CD4-positive, alpha-beta memory T cell (primary cell): ENCODE measurements around the gene OR2Z1. TPM values are rescaled to one million over a fixed set of nuclear protein-coding genes. Genes with fewer than 3 reads are reported as not detected.
"Not testable (repeated sequence)": the region's sequence is repeated elsewhere in the genome, so short reads cannot be mapped to it uniquely, and the experiment has no call there.

ENCODE experiments used
- CTCF ChIA-PET: fragments of 350-600 bp; sonication (Branson Sonifier 250); formaldehyde crosslinking; loops from one replicate; lab custom pipeline; 2021; ENCODE audit warnings: inconsistent platforms; ENCODE audit not compliant: partially characterized antibody; lab: Charles Lee
- POLR2A ChIA-PET: fragments of 350-600 bp; sonication (Branson Sonifier 250); formaldehyde crosslinking; loops from one replicate; lab custom pipeline; 2021; ENCODE audit not compliant: partially characterized antibody; lab: Charles Lee
- DNase-seq, 5 donors: peaks; one replicate each; pipeline versions ENCODE4 v3.0.0 to v3.0.0-alpha.2; 2020 to 2022; ENCODE audit warnings: mixed read lengths in 1 of 5
- H3K27ac ChIP-seq: one replicate; pipeline ENCODE4 v1.7.0; 2013; ENCODE audit warnings: low read depth, low read length
- H3K27me3 ChIP-seq: 2 replicates; pipeline ENCODE4 v1.7.0; 2013; ENCODE audit warnings: mild to moderate bottlenecking, low read length, moderate library complexity; ENCODE audit not compliant: insufficient read depth
- H3K36me3 ChIP-seq: 2 replicates; pipeline ENCODE4 v1.7.0; 2013; ENCODE audit warnings: mild to moderate bottlenecking, low read length, moderate library complexity; ENCODE audit not compliant: insufficient read depth
- H3K4me1 ChIP-seq: 2 replicates; pipeline ENCODE4 v1.7.0; 2013; ENCODE audit warnings: mild to moderate bottlenecking, low read length, moderate library complexity; ENCODE audit not compliant: insufficient read depth
- H3K4me3 ChIP-seq, 2 donors: one replicate each; pipeline ENCODE4 v1.7.0; 2013; ENCODE audit warnings: low read length in 2 of 2, mild to moderate bottlenecking in 1 of 2
- H3K9me3 ChIP-seq, 2 donors: one replicate each; pipeline ENCODE4 v1.7.0; 2013; ENCODE audit warnings: low read length in 2 of 2, control low read depth in 1 of 2; ENCODE audit not compliant: control insufficient read depth in 1 of 2
- H3K27ac Mint-ChIP-seq, 7 donors: one replicate each; pipeline ENCODE4 v1.8.0; 2020 to 2021; ENCODE audit warnings: mixed read lengths in 7 of 7, mild to moderate bottlenecking in 6 of 7, inconsistent platforms in 3 of 7, moderate library complexity in 3 of 7
- H3K27me3 Mint-ChIP-seq, 2 donors: one replicate each; pipeline ENCODE4 v1.8.0; 2020 to 2021; ENCODE audit warnings: mixed read lengths in 2 of 2
- H3K36me3 Mint-ChIP-seq, 2 donors: one replicate each; pipeline ENCODE4 v1.8.0; 2020 to 2021; ENCODE audit warnings: mixed read lengths in 2 of 2, inconsistent platforms in 1 of 2, mild to moderate bottlenecking in 1 of 2
- H3K4me1 Mint-ChIP-seq, 4 donors: one replicate each; pipeline ENCODE4 v1.8.0; 2020 to 2021; ENCODE audit warnings: mixed read lengths in 4 of 4, mild to moderate bottlenecking in 1 of 4
- H3K4me3 Mint-ChIP-seq, 8 donors: one replicate each; pipeline ENCODE4 v1.8.0; 2020 to 2021; ENCODE audit warnings: mixed read lengths in 8 of 8, mild to moderate bottlenecking in 7 of 8, moderate library complexity in 6 of 8, inconsistent platforms in 3 of 8
- H3K9me3 Mint-ChIP-seq, 8 donors: one replicate each; pipeline ENCODE4 v1.8.0; 2020 to 2021; ENCODE audit warnings: mixed read lengths in 8 of 8, mild to moderate bottlenecking in 5 of 8, inconsistent platforms in 3 of 8, moderate library complexity in 1 of 8
- intact Hi-C: fragments of 100-400 bp; cut with micrococcal nuclease; formaldehyde crosslinking; loops from one replicate; pipeline ENCODE4 v1.15.1; 2023
- polyA plus RNA-seq, 2 donors: library from polyadenylated mRNA; unstranded; fragments of 300-500 nt; fragmentation: Illumina TruSeq; gene quantifications; one replicate each; pipeline ENCODE4 v1.2.3, GENCODE V29; 2021
- total RNA-seq, 2 experiments: library from RNA; stranded (reverse); gene quantifications; one replicate each; pipeline ENCODE4 v1.2.3, GENCODE V29; 2021

OR2Z1 gene
- total and polyA plus RNA-seq, 4 experiments from 2014 or later = not detected

DNA sequence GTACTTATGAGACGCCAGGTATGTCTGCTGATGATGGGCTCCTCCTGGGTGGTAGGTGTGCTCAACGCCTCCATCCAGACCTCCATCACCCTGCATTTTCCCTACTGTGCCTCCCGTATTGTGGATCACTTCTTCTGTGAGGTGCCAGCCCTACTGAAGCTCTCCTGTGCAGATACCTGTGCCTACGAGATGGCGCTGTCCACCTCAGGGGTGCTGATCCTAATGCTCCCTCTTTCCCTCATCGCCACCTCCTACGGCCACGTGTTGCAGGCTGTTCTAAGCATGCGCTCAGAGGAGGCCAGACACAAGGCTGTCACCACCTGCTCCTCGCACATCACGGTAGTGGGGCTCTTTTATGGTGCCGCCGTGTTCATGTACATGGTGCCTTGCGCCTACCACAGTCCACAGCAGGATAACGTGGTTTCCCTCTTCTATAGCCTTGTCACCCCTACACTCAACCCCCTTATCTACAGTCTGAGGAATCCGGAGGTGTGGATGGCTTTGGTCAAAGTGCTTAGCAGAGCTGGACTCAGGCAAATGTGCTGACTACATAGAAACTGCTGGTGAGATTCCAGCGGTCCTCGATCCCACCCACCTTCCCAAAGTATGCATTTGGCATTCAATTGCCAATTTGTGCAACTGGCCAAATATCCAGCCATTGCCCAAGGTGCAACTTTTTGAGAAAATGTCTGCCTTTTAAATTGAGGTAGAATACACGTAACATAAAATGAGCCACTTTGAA is 10.2 kb downstream of the OR2Z1 start:
- no peaks in the 10 kb centered on the region for H3K36me3 Mint-ChIP-seq
- intact Hi-C loops = no loop called here
- peaks cover 0 to 3% (median 0%) of the 10 kb centered on the region in 8 donors for H3K9me3 Mint-ChIP-seq
- H3K4me1 Mint-ChIP-seq = no peaks in the 10 kb centered on the region
- H3K9me3 ChIP-seq = no peaks in the 10 kb centered on the region
- no peaks in the 10 kb centered on the region for H3K4me1 ChIP-seq
- H3K4me3 ChIP-seq = no peak overlapping the region
- DNase-seq = peak in 1 of 5 donors; percentile 13
- no peak overlapping the region for H3K27ac Mint-ChIP-seq
- no peak overlapping the region for H3K27ac ChIP-seq
- ChIA-PET POLR2A (no interaction called here), CTCF (no interaction called here)
- no peaks in the 10 kb centered on the region for H3K36me3 ChIP-seq
- H3K27me3 ChIP-seq = no peaks in the 10 kb centered on the region
- H3K27me3 Mint-ChIP-seq = peaks cover 0 to 4% of the 10 kb centered on the region in 2 donors
- H3K4me3 Mint-ChIP-seq = peak overlapping the region in 1 of 8 donors; percentile 45

DNA sequence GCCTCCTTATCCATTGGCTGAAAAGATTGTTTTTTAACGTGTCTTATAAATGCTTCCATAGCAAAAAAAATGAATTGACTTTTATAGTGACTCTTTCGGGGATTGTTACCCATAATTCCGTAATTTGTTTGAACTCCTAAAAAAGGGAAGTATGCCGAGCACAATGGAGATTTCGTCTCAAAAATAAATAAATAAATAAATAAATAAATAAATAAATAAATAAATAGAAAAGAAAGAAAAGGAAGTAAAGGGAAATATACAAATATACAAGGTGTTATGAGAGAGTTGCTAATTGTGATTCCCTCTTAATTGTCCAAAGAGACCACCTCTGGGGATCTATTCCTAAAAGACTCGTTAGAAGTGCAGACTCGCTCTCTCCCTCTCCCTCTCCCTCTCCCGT is 16.9 kb downstream of the OR2Z1 start:
- H3K27me3 ChIP-seq = no peaks in the 10 kb centered on the region
- H3K36me3 Mint-ChIP-seq = no peaks in the 10 kb centered on the region
- no peaks in the 10 kb centered on the region for H3K4me1 Mint-ChIP-seq
- CTCF ChIA-PET = no interaction called here
- H3K27ac Mint-ChIP-seq = peak overlapping the region in 1 of 7 donors; percentile 4
- no peaks in the 10 kb centered on the region for H3K36me3 ChIP-seq
- no peaks in the 10 kb centered on the region for H3K27me3 Mint-ChIP-seq
- no peak for DNase-seq
- intact Hi-C loops = no loop called here
- POLR2A ChIA-PET = no interaction called here
- H3K27ac ChIP-seq = no peak overlapping the region
- no peaks in the 10 kb centered on the region for H3K4me1 ChIP-seq
- H3K4me3 Mint-ChIP-seq = no peak overlapping the region
- H3K9me3 ChIP-seq = no peaks in the 10 kb centered on the region
- no peak overlapping the region for H3K4me3 ChIP-seq
- peaks cover 0 to 1% (median 0%) of the 10 kb centered on the region in 8 donors for H3K9me3 Mint-ChIP-seq

DNA sequence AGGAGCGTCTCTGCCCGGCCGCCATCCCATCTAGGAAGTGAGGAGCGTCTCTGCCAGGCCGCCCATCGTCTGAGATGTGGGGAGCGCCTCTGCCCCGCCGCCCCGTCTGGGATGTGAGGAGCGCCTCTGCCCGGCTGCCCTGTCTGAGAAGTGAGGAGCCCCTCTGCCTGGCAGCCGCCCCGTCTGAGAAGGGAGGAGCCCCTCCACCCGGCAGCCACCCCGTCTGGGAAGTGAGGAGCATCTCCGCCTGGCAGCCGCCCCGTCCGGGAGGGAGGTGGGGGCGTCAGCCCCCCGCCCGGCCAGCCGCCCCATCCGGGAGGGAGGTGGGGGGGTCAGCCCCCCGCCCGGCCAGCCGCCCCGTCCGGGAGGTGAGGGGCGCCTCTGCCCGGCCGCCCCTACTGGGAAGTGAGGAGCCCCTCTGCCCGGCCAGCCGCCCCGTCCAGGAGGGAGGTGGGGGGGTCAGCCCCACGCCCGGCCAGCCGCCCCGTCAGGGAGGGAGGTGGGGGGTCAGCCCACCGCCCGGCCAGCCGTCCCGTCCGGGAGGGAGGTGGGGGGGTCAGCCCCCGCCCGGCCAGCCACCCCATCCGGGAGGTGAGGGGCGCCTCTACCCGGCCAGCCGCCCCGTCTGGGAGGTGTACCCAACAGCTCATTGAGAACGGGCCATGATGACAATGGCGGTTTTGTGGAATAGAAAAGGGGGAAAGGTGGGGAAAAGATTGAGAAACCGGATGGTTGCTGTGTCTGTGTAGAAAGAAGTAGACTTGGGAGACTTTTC is 18.0 kb downstream of the OR2Z1 start:
- H3K27ac Mint-ChIP-seq, H3K36me3 ChIP-seq, H3K36me3 Mint-ChIP-seq, H3K4me1 Mint-ChIP-seq, POLR2A ChIA-PET, intact Hi-C loops, H3K27me3 ChIP-seq, H3K4me1 ChIP-seq, H3K4me3 ChIP-seq, H3K27me3 Mint-ChIP-seq, H3K9me3 Mint-ChIP-seq, CTCF ChIA-PET, H3K27ac ChIP-seq, H3K4me3 Mint-ChIP-seq, H3K9me3 ChIP-seq, DNase-seq: not testable (repeated sequence)

DNA sequence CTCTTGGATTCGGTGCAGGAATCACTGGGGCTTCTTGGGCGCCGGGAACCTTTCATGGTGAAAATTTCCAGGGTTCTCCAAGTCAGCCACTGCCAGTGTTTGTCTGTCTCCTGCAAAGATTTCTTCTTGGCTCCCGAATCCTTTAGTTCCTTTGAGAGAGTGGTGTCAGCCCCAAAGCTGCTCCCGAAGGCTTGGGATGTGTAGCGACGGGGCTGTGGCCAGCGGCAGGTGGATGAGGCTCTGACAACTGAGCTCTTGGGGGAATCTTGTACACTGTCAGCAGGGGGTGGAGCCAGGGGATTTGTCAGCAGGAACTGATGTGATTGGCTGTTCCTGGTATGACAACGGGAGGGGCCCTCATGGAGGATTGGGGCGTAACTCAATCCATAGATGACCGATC is 45.8 kb downstream of the OR2Z1 start:
- H3K4me1 ChIP-seq, H3K4me3 ChIP-seq, H3K9me3 Mint-ChIP-seq, H3K36me3 Mint-ChIP-seq, H3K27me3 Mint-ChIP-seq, H3K27ac ChIP-seq, H3K36me3 ChIP-seq, H3K27ac Mint-ChIP-seq, CTCF ChIA-PET, intact Hi-C loops, H3K4me3 Mint-ChIP-seq, H3K27me3 ChIP-seq, H3K9me3 ChIP-seq, POLR2A ChIA-PET, H3K4me1 Mint-ChIP-seq: not testable (repeated sequence)
- DNase-seq = peak in 1 of 5 donors; percentile 21

DNA sequence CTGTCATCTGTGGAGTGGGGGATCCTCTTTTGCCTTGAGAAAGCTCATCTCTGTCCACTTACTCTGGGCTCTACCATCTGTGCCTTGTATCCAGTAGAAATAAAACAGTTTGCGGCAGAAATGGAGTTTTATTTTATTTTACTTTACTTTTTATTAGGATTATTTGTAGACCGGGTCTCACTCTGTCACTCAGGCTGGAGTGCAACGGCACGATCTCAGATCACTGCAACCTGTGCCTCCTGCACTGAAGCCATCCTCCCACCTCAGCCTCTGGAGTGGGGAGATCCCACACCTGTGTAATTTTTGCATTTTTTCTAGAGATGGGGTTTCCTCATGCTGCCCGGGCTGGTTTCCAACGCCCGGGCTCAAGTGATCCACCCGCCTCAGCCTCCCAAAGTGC is 47.8 kb downstream of the OR2Z1 start:
- H3K4me3 ChIP-seq, H3K36me3 ChIP-seq, H3K36me3 Mint-ChIP-seq, H3K9me3 Mint-ChIP-seq, H3K4me1 Mint-ChIP-seq, POLR2A ChIA-PET, intact Hi-C loops, DNase-seq, H3K9me3 ChIP-seq, H3K27me3 Mint-ChIP-seq, H3K27ac Mint-ChIP-seq, H3K27ac ChIP-seq, H3K4me1 ChIP-seq, H3K4me3 Mint-ChIP-seq, H3K27me3 ChIP-seq, CTCF ChIA-PET: not testable (repeated sequence)

DNA sequence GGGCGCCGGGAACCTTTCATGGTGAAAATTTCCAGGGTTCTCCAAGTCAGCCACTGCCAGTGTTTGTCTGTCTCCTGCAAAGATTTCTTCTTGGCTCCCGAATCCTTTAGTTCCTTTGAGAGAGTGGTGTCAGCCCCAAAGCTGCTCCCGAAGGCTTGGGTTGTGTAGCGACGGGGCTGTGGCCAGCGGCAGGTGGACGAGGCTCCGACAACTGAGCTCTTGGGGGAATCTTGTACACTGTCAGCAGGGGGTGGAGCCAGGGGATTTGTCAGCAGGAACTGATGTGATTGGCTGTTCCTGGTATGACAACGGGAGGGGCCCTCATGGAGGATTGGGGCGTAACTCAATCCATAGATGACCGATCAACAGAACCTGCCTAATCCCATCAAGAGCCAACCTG is 52.2 kb downstream of the OR2Z1 start:
- CTCF ChIA-PET, H3K9me3 ChIP-seq, H3K36me3 Mint-ChIP-seq, H3K27ac ChIP-seq, H3K4me3 Mint-ChIP-seq, H3K4me3 ChIP-seq, DNase-seq, H3K36me3 ChIP-seq, H3K27ac Mint-ChIP-seq, H3K4me1 Mint-ChIP-seq, intact Hi-C loops, H3K9me3 Mint-ChIP-seq, H3K27me3 ChIP-seq, POLR2A ChIA-PET, H3K27me3 Mint-ChIP-seq, H3K4me1 ChIP-seq: not testable (repeated sequence)
